ENCODE results near the gene BCKDK. TPM values are rescaled to one million over a fixed set of nuclear protein-coding genes. Genes with fewer than 3 reads are reported as not detected.

BCKDK gene
- total RNA-seq, 1 experiment from 2014 or later: 49.3 TPM

DNA sequence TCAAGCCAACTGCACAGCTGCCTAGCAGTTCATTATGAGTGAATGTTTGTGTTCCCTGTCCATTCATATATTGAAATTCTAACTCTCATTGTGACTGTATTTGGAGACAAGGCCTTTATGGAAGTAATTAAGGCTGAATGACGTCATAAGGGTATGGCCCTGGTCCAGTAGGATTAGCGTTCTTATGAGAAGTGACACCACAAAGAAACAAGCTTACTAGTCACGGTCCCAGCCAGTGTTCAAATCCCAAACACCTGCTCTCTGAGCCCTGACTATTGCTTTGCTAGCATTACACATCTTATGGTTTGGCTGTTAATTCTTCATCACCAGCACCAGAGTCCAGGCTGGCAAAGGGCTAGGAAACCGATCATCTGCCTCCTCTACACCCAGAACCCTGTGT lies 36.3 kb upstream of the BCKDK start:
- peaks cover 34% of the 10 kb centered on the region for H3K36me3 Mint-ChIP-seq (ENCODE audit: insufficient read depth, unreplicated experiment)
- CTCF ChIA-PET: interaction anchor here (0.6 kb wide), 1 partner anchor 132 kb away, joined by 3 read pairs; no protein-coding TSS in a partner anchor
- H3K4me3 Mint-ChIP-seq (ENCODE audit: low read depth, unreplicated experiment): peak overlapping the region; percentile 88
- H3K27ac Mint-ChIP-seq (ENCODE audit: unreplicated experiment): peak overlapping the region; percentile 89
- no peak for DNase-seq
- no peaks in the 10 kb centered on the region for H3K27me3 Mint-ChIP-seq (ENCODE audit: unreplicated experiment)
- TF ChIP-seq, protein P1, sequence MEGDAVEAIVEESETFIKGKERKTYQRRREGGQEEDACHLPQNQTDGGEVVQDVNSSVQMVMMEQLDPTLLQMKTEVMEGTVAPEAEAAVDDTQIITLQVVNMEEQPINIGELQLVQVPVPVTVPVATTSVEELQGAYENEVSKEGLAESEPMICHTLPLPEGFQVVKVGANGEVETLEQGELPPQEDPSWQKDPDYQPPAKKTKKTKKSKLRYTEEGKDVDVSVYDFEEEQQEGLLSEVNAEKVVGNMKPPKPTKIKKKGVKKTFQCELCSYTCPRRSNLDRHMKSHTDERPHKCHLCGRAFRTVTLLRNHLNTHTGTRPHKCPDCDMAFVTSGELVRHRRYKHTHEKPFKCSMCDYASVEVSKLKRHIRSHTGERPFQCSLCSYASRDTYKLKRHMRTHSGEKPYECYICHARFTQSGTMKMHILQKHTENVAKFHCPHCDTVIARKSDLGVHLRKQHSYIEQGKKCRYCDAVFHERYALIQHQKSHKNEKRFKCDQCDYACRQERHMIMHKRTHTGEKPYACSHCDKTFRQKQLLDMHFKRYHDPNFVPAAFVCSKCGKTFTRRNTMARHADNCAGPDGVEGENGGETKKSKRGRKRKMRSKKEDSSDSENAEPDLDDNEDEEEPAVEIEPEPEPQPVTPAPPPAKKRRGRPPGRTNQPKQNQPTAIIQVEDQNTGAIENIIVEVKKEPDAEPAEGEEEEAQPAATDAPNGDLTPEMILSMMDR (IDR thresholded peaks at IDR 0.05; ENCODE audit: unreplicated experiment): no peak
- no peaks in the 10 kb centered on the region for H3K9me3 Mint-ChIP-seq (ENCODE audit: low read depth, unreplicated experiment)
- intact Hi-C loops (cut with micrococcal nuclease; ENCODE audit: unreplicated experiment): loop anchor here (5.0 kb wide), 1 partner anchor 70 kb away; no protein-coding TSS in a partner anchor
- peaks cover 26% of the 10 kb centered on the region for H3K4me1 Mint-ChIP-seq (ENCODE audit: low read depth, unreplicated experiment)
- BruUV-seq (replicated peaks): no TSS peak

DNA sequence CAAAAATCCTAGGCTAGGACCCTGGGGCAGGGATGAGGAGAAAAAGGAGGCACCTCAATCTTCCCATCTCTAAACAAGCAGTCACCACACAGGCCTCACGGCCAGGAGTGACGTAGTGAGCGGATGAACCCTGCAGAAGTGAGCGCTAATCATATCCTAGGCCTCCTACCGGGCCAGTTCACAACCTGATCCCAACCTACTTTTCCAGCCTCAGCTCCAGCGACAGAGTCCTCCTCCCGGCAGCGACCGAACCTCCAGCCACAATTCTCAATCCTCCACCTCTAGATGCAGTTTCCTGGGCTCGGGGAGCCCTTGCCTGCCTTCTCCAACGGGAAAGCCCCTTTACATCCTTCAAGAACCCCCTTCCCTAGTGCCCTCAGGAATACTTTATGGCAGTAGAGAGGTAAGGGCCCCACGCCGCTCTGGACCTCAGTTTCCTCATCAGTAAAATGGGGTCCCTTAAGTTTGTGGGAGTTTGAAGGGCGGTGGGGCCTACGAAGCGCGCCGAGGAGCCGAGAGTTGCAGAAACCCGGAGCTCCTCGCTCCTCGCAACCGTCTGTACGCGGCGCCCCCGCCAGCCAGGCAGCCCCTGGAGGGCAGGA lies 35.5 kb upstream of the BCKDK start:
- Mint-ChIP-seq H3K27me3 (ENCODE audit: unreplicated experiment) (no peaks in the 10 kb centered on the region), H3K4me1 (ENCODE audit: low read depth, unreplicated experiment) (peaks cover 26% of the 10 kb centered on the region), H3K4me3 (ENCODE audit: low read depth, unreplicated experiment) (peak overlapping the region; percentile 88), H3K27ac (ENCODE audit: unreplicated experiment) (peak overlapping the region; percentile 89), H3K9me3 (ENCODE audit: low read depth, unreplicated experiment) (no peaks in the 10 kb centered on the region), H3K36me3 (ENCODE audit: insufficient read depth, unreplicated experiment) (peaks cover 35% of the 10 kb centered on the region)
- peak; percentile 41 for DNase-seq
- intact Hi-C loops (cut with micrococcal nuclease; ENCODE audit: unreplicated experiment): loop anchor here (5.0 kb wide), 1 partner anchor 70 kb away; no protein-coding TSS in a partner anchor
- TSS peak; percentile 44 for BruUV-seq (replicated peaks)
- CTCF ChIA-PET: interaction anchor here (2.4 kb wide), 1 partner anchor 87 kb away, joined by 17 read pairs; the partner anchor contains the start of gene HSD3B7
- TF ChIP-seq, protein P1 (IDR thresholded peaks at IDR 0.05; ENCODE audit: unreplicated experiment): no peak

DNA sequence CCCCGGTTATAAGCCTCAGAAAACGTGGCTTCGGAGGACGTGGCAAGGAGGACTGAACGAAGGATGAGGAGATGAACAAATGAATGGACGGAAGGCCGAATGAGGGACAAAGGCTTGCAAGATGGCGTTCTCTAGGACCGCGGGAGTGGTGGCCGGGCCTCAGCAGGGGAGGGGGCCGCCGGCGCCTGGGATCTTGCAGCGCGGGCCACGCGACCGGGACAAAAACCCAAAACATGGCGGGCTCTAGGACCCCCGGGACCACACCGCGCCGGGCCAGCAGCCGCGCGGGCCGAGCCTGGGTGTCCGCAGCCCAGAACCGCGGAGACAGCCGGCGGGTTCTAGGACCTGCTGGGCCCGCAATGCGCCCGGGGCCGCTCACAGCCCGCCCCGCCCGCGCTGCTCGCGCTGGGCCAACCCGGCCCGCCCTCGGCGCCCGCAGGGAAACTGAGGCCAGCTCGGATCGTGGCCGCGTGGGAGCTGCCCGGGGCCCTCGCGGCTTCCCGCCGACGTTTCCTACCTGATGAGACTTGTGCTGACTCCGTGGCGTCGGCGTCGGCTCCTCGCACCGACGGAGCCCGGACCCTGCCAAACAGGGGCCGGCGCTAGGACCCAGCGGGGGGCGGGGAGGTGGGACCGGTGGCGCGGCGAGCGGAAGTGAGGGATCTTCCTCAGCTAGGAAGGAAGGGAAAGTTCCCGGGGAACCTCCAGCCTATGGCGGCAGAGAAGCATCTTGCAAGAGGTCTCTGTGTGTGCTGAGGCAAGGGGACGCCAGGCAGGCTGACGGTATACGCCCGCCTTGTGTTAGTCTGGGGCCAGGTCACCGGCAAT lies 34.8 kb upstream of the BCKDK start:
- no TSS peak for BruUV-seq (replicated peaks)
- H3K27ac Mint-ChIP-seq (ENCODE audit: unreplicated experiment): peak overlapping the region; percentile 89
- peaks cover 26% of the 10 kb centered on the region for H3K4me1 Mint-ChIP-seq (ENCODE audit: low read depth, unreplicated experiment)
- TF ChIP-seq, protein P1 (IDR thresholded peaks at IDR 0.05; ENCODE audit: unreplicated experiment): no peak
- peaks cover 42% of the 10 kb centered on the region for H3K36me3 Mint-ChIP-seq (ENCODE audit: insufficient read depth, unreplicated experiment)
- no peaks in the 10 kb centered on the region for H3K27me3 Mint-ChIP-seq (ENCODE audit: unreplicated experiment)
- peak overlapping the region; percentile 88 for H3K4me3 Mint-ChIP-seq (ENCODE audit: low read depth, unreplicated experiment)
- intact Hi-C loops (cut with micrococcal nuclease; ENCODE audit: unreplicated experiment): loop anchor here (5.0 kb wide), 1 partner anchor 69 kb away; no protein-coding TSS in a partner anchor
- H3K9me3 Mint-ChIP-seq (ENCODE audit: low read depth, unreplicated experiment): no peaks in the 10 kb centered on the region
- peak; percentile 96 for DNase-seq
- CTCF ChIA-PET: interaction anchor here (0.6 to 2.4 kb wide), 6 partner anchors 16 to 88 kb away, joined by 3 to 20 read pairs (median 4); partner anchors contain the start of gene HSD3B7

DNA sequence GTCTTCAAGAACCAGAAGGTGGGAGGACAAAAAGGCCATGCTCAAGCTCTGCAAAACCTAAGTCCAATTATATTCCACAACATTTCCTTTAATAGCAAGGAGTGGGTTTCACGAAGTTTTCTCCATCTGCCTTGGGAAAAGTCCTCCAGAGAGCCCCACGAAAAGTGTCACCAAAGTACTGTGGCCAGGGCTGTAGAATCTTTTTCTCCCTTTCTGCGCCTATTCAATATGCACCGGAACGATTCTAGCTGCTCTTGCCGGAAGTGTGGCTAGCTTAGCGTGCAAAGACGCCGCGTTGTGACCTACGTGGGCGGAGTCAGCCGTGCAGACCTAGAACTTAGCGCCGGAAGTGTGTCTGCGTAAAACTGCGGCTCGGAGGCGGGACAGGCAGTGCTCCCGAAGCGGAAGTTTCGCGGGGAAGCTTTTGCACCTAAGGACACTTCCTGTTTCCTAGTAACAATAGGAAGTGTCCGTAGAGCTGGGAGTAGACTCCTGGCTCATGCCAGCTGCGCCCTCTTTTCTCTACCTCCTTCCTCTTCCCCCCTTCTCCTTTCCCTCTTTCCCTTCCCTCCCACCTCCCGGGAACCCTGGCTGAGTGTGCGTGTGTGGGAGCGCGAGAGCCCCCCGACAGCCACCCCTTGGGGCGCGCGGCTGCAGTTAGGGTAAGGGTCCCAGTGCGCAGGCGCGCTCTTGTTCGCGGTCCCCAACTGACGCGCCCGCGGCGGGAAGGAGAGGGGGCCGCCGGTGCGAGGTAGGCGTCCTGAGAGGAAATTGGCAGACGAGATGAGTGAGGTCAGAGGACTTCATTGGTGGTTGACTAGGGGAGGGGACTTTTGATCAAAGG lies 34.0 kb upstream of the BCKDK start, which contains the start of the genes ZNF646 and ZNF668:
Gene ZNF646, plus strand, starts transcription at position 453 of the 844 bp plus-strand sequence. CDS start 1,903 bp downstream, outside the sequence.
Gene ZNF668, minus strand, starts transcription at position 271 of the 844 bp plus-strand sequence. CDS start 9,781 bp downstream, outside the sequence.
- peak; percentile 98 for DNase-seq
- BruUV-seq (replicated peaks): no TSS peak
- CTCF ChIA-PET: interaction anchor here (0.6 to 2.4 kb wide), 7 partner anchors 17 to 259 kb away, joined by 3 to 20 read pairs (median 4); partner anchors contain the start of gene HSD3B7
- intact Hi-C loops (cut with micrococcal nuclease; ENCODE audit: unreplicated experiment): loop anchor here (1.0 to 5.0 kb wide), 4 partner anchors 21 to 89 kb away; partner anchors contain the start of genes HSD3B7, KAT8 and VKORC1
- Mint-ChIP-seq H3K4me3 (ENCODE audit: low read depth, unreplicated experiment) (peak within 1 kb of the TSS; percentile 88), H3K27ac (ENCODE audit: unreplicated experiment) (peak within 1 kb of the TSS; percentile 89), H3K4me1 (ENCODE audit: low read depth, unreplicated experiment) (peaks cover 26% of the 10 kb centered on the region), H3K36me3 (ENCODE audit: insufficient read depth, unreplicated experiment) (peaks cover 48% of the 10 kb centered on the region), H3K9me3 (ENCODE audit: low read depth, unreplicated experiment) (no peaks in the 10 kb centered on the region), H3K27me3 (ENCODE audit: unreplicated experiment) (no peaks in the 10 kb centered on the region)
- TF ChIP-seq, protein P1 (IDR thresholded peaks at IDR 0.05; ENCODE audit: unreplicated experiment): no peak

All from Calu3 (cell line).